Small intestine (tissue), 7 donors: ENCODE measurements around the gene TIPARP. TPM values are rescaled to one million over a fixed set of nuclear protein-coding genes. Genes with fewer than 3 reads are reported as not detected.
A peak's percentile ranks its signal among the peaks of the same experiment; 100 is the strongest.
"Not testable (repeated sequence)": the region's sequence is repeated elsewhere in the genome, so short reads cannot be mapped to it uniquely, and the experiment has no call there.

Source experiments
- DNase-seq, 2 donors: peaks; one replicate each; pipeline versions ENCODE4 v3.0.0 to v3.0.0-alpha.2; 2013
- FAIRE-seq: peaks from 2 replicates; lab custom pipeline; 2012; peaks lifted over from hg19 to GRCh38; lab: Jason Lieb, UNC
- H3K27ac ChIP-seq, 3 donors: one replicate each; pipeline ENCODE4 v1.5.1; 2013; ENCODE audit warnings: low read length in 2 of 3, mild to moderate bottlenecking in 2 of 3, control low read depth in 1 of 3, inconsistent platforms in 1 of 3, low read depth in 1 of 3, moderate library complexity in 1 of 3
- H3K27me3 ChIP-seq, 3 donors: one replicate each; pipeline ENCODE4 v1.6.1; 2013; ENCODE audit warnings: low read length in 3 of 3, inconsistent platforms in 1 of 3; ENCODE audit not compliant: control insufficient read depth in 3 of 3, insufficient read depth in 3 of 3
- H3K36me3 ChIP-seq, 3 donors: one replicate each; pipeline ENCODE4 v1.6.1; 2013; ENCODE audit warnings: low read length in 3 of 3, inconsistent platforms in 1 of 3, low read depth in 1 of 3, mild to moderate bottlenecking in 1 of 3, moderate library complexity in 1 of 3; ENCODE audit not compliant: control insufficient read depth in 3 of 3, insufficient read depth in 2 of 3
- H3K4me1 ChIP-seq, 3 donors: one replicate each; pipeline ENCODE4 v1.6.1; 2013; ENCODE audit warnings: low read length in 2 of 3, inconsistent platforms in 1 of 3, low read depth in 1 of 3, mild to moderate bottlenecking in 1 of 3, moderate library complexity in 1 of 3; ENCODE audit not compliant: control insufficient read depth in 3 of 3, insufficient read depth in 2 of 3
- H3K4me3 ChIP-seq, 3 donors: one replicate each; pipeline ENCODE4 v1.5.1; 2013; ENCODE audit warnings: low read length in 3 of 3, control low read depth in 1 of 3, inconsistent platforms in 1 of 3, low read depth in 1 of 3, mild to moderate bottlenecking in 1 of 3, moderate library complexity in 1 of 3
- H3K9me3 ChIP-seq, 2 donors: one replicate each; pipeline ENCODE4 v1.6.1; 2013; ENCODE audit warnings: low read depth in 1 of 2, low read length in 1 of 2; ENCODE audit not compliant: control insufficient read depth in 2 of 2, insufficient read depth in 1 of 2
- WGBS, 3 donors: extraction: QIAGEN DNeasy Blood & Tissue Kit; methylation state at CpG; one replicate each; pipeline ENCODE4 v1.1.7; 2013; 5-methylcytosine and 5-hydroxymethylcytosine counted together
- polyA plus RNA-seq, 4 donors: library from polyadenylated mRNA; stranded (reverse) in 3 of 4; unstranded in 1 of 4; fragments of 200-250 nt in 3 of 4; fragments of 120-200 nt in 1 of 4; gene quantifications; one replicate each; pipeline versions ENCODE4 v1.2.1 to v1.2.3, GENCODE V29; 2013
- donor health status: healthy with polysubstance abuse.
- donor health status: control.
- donor health status: control.
- donor health status: Bipolar disorder and iron deficiency.
- donor health status: healthy.

The TIPARP gene
- polyA plus RNA-seq, 4 donors = 8.5 to 18.3 (median 15.7) TPM

- Histone ChIP-seq H3K27me3 (no peaks in the 10 kb centered on the region), H3K4me3 (no peak overlapping the region), H3K9me3 (no peaks in the 10 kb centered on the region), H3K4me1 (no peaks in the 10 kb centered on the region), H3K36me3 (no peaks in the 10 kb centered on the region), H3K27ac (no peak overlapping the region)
- DNase-seq (no peak), FAIRE-seq (no peak)
- WGBS, 3 donors = 84 to 88% (median 85%) methylated on average over 5 of the region's 5 CpGs
Observed at GRCh38 chr3:156738251-156738650, 63.9 kb downstream of the TIPARP start.

GRCh38 chr3:156739976-156740375 lies 65.6 kb downstream of the TIPARP start:
- DNase-seq (no peak), FAIRE-seq (no peak)
- Histone ChIP-seq H3K4me3 (no peak overlapping the region), H3K36me3 (no peaks in the 10 kb centered on the region), H3K4me1 (no peaks in the 10 kb centered on the region), H3K9me3 (no peaks in the 10 kb centered on the region), H3K27me3 (no peaks in the 10 kb centered on the region), H3K27ac (no peak overlapping the region)
- WGBS, 3 donors = 94 to 98% (median 95%) methylated on average over 2 of the region's 2 CpGs

- not testable (repeated sequence) for H3K27me3 ChIP-seq, H3K36me3 ChIP-seq, H3K27ac ChIP-seq, FAIRE-seq, H3K4me3 ChIP-seq, H3K9me3 ChIP-seq, DNase-seq, H3K4me1 ChIP-seq
- 96 to 97% (median 97%) methylated on average over 23 to 34 of the region's 34 CpGs for WGBS, 3 donors
Observed at GRCh38 chr3:156740581-156740980, 66.2 kb downstream of the TIPARP start.

GRCh38 chr3:156741935-156742334 lies 67.5 kb downstream of the TIPARP start:
- H3K4me3 ChIP-seq = no peak overlapping the region
- WGBS, 3 donors = 64 to 77% (median 75%) methylated on average over 2 of the region's 2 CpGs
- no peaks in the 10 kb centered on the region for H3K4me1 ChIP-seq
- FAIRE-seq (no peak), DNase-seq (no peak)
- H3K27ac ChIP-seq = no peak overlapping the region
- H3K27me3 ChIP-seq = no peaks in the 10 kb centered on the region
- H3K9me3 ChIP-seq = peaks cover 0 to 3% of the 10 kb centered on the region in 2 donors
- no peaks in the 10 kb centered on the region for H3K36me3 ChIP-seq

- H3K4me3 ChIP-seq = no peak overlapping the region
- H3K36me3 ChIP-seq = no peaks in the 10 kb centered on the region
- FAIRE-seq = no peak
Observed at GRCh38 chr3:156742401-156742800, 68.0 kb downstream of the TIPARP start.

GRCh38 chr3:156743859-156744258 lies 69.5 kb downstream of the TIPARP start:
- DNase-seq = no peak
- no peak overlapping the region for H3K27ac ChIP-seq
- 85 to 90% (median 88%) methylated on average over 5 of the region's 5 CpGs for WGBS, 3 donors

More at GRCh38 chr3:156742401-156742800, 68.0 kb downstream of the TIPARP start:
- no peaks in the 10 kb centered on the region for H3K27me3 ChIP-seq
- DNase-seq = no peak
- H3K9me3 ChIP-seq = peaks cover 0 to 3% of the 10 kb centered on the region in 2 donors
- H3K27ac ChIP-seq = no peak overlapping the region
- no peaks in the 10 kb centered on the region for H3K4me1 ChIP-seq

GRCh38 chr3:156744631-156745030 lies 70.2 kb downstream of the TIPARP start:
- no peaks in the 10 kb centered on the region for H3K36me3 ChIP-seq
- DNase-seq (peak in 1 of 2 donors; percentile 40), FAIRE-seq (no peak)
- no peak overlapping the region for H3K27ac ChIP-seq
- peaks cover 0 to 6% (median 0%) of the 10 kb centered on the region in 3 donors for H3K4me1 ChIP-seq
- no peak overlapping the region for H3K4me3 ChIP-seq
- 52 to 75% (median 65%) methylated on average over 7 of the region's 7 CpGs for WGBS, 3 donors
- no peaks in the 10 kb centered on the region for H3K27me3 ChIP-seq
- H3K9me3 ChIP-seq = peaks cover 0 to 3% of the 10 kb centered on the region in 2 donors

More at GRCh38 chr3:156743859-156744258, 69.5 kb downstream of the TIPARP start:
- H3K4me3 ChIP-seq = no peak overlapping the region
- H3K9me3 ChIP-seq = peaks cover 0 to 3% of the 10 kb centered on the region in 2 donors
- no peak for FAIRE-seq
- H3K4me1 ChIP-seq = peaks cover 0 to under 1% (median 0%) of the 10 kb centered on the region in 3 donors
- H3K36me3 ChIP-seq = no peaks in the 10 kb centered on the region
- no peaks in the 10 kb centered on the region for H3K27me3 ChIP-seq

GRCh38 chr3:156745766-156746165 lies 71.4 kb downstream of the TIPARP start:
- H3K9me3 ChIP-seq = peaks cover 0 to 3% of the 10 kb centered on the region in 2 donors
- no peaks in the 10 kb centered on the region for H3K27me3 ChIP-seq
- WGBS, 3 donors = 76 to 86% (median 77%) methylated on average over 1 of the region's 1 CpG
- H3K27ac ChIP-seq = no peak overlapping the region
- FAIRE-seq (no peak), DNase-seq (no peak)
- peaks cover 0 to 9% (median 0%) of the 10 kb centered on the region in 3 donors for H3K4me1 ChIP-seq
- no peaks in the 10 kb centered on the region for H3K36me3 ChIP-seq
- no peak overlapping the region for H3K4me3 ChIP-seq

GRCh38 chr3:156747046-156747445 lies 72.7 kb downstream of the TIPARP start:
- H3K27me3 ChIP-seq = peaks cover 0 to 2% (median 0%) of the 10 kb centered on the region in 3 donors
- no peak overlapping the region for H3K4me3 ChIP-seq
- 76 to 83% (median 81%) methylated on average over 1 of the region's 1 CpG for WGBS, 3 donors
- H3K9me3 ChIP-seq = peaks cover 0 to 3% of the 10 kb centered on the region in 2 donors
- H3K4me1 ChIP-seq = peaks cover 0 to 9% (median 0%) of the 10 kb centered on the region in 3 donors
- no peaks in the 10 kb centered on the region for H3K36me3 ChIP-seq
- no peak overlapping the region for H3K27ac ChIP-seq
- FAIRE-seq = no peak
- DNase-seq = no peak
